Endothelial cell of umbilical vein (primary cell): ENCODE results near the gene CLSTN2. TPM values are rescaled to one million over a fixed set of nuclear protein-coding genes. Genes with fewer than 3 reads are reported as not detected.

Source experiments
- BruUV-seq: library from RNA; stranded (reverse); fragments of 400-500 nt; replicated peaks from 2 replicates; lab custom pipeline; 2021; lab: Mats Ljungman, UMichigan
- CTCF ChIA-PET: fragments of 300-600, 350-600 bp; sonication (Branson Sonifier 250); formaldehyde crosslinking; loops from one replicate; lab custom pipeline; 2021; ENCODE audit warnings: antibody characterized with exemption, inconsistent platforms; lab: Charles Lee
- POLR2A ChIA-PET: fragments of 300-600, 350-600 bp; sonication (Branson Sonifier 250); formaldehyde crosslinking; loops from one replicate; lab custom pipeline; 2021; ENCODE audit warnings: antibody characterized with exemption, inconsistent platforms; lab: Charles Lee
- DNase-seq: peaks from one replicate; pipeline ENCODE4 v3.0.0-alpha.2; 2011; ENCODE audit warnings: low read depth, low spot score
- FAIRE-seq: peaks from 2 replicates; lab custom pipeline; 2011; peaks lifted over from hg19 to GRCh38; lab: Jason Lieb, UNC
- H2AFZ ChIP-seq: 2 replicates; pipeline ENCODE4 v1.6.0; 2012; ENCODE audit warnings: low read depth, low read length, control low read depth, inconsistent platforms
- H3K27ac ChIP-seq: 2 replicates; pipeline ENCODE4 v1.5.1; 2011; ENCODE audit warnings: low read depth, mild to moderate bottlenecking, control low read depth, low read length, moderate library complexity; ENCODE audit not compliant: insufficient read depth
- H3K27me3 ChIP-seq, 2 experiments: 2 replicates each; pipeline versions ENCODE4 v1.6.0 to v1.6.1; 2011; ENCODE audit warnings: low read length in 2 of 2, mixed read lengths in 1 of 2; ENCODE audit not compliant: control insufficient read depth in 2 of 2, insufficient read depth in 2 of 2
- H3K36me3 ChIP-seq, 2 experiments: 2 replicates in 1 of 2; 3 replicates in 1 of 2; pipeline ENCODE4 v1.5.1; 2011; ENCODE audit warnings: low read length in 2 of 2, mild to moderate bottlenecking in 1 of 2, moderate library complexity in 1 of 2; ENCODE audit not compliant: control insufficient read depth in 2 of 2, insufficient read depth in 2 of 2; ENCODE audit errors: extremely low read depth in 1 of 2
- H3K4me1 ChIP-seq: 3 replicates; pipeline ENCODE4 v1.5.1; 2011; ENCODE audit warnings: mild to moderate bottlenecking, low read length; ENCODE audit not compliant: control insufficient read depth, insufficient read depth; ENCODE audit errors: extremely low read depth
- H3K4me2 ChIP-seq: 2 replicates; pipeline ENCODE4 v1.6.1; 2011; ENCODE audit warnings: low read length, control low read depth, mixed read lengths; ENCODE audit not compliant: insufficient read depth
- H3K4me3 ChIP-seq, 3 experiments: fragments of 200-600 bp in 1 of 3; sonication (generic), shearing (Covaris generic) in 1 of 3; replicated peaks in 1 of 3; 2 replicates each; pipeline ENCODE4 v1.5.1; 2011 to 2016; ENCODE audit warnings: control low read depth in 3 of 3, low read length in 3 of 3, mild to moderate bottlenecking in 2 of 3, inconsistent platforms in 1 of 3, low read depth in 1 of 3, moderate library complexity in 1 of 3; ENCODE audit not compliant: insufficient read depth in 1 of 3
- H3K79me2 ChIP-seq: 2 replicates; pipeline ENCODE4 v1.6.0; 2012; ENCODE audit warnings: low read length, inconsistent platforms; ENCODE audit not compliant: control insufficient read depth, insufficient read depth
- H3K9ac ChIP-seq: replicated peaks from 2 replicates; pipeline ENCODE3; 2011; ENCODE audit warnings: low read length, control low read depth; ENCODE audit not compliant: insufficient read depth; ENCODE audit errors: extremely low read depth
- H3K9me1 ChIP-seq: replicated peaks from 3 replicates; pipeline ENCODE4 v1.6.0; 2011; ENCODE audit warnings: mild to moderate bottlenecking, low read length; ENCODE audit not compliant: control insufficient read depth, insufficient read depth; ENCODE audit errors: extremely low read depth
- H3K9me3 ChIP-seq: replicated peaks from 2 replicates; pipeline ENCODE4 v1.5.1; 2012; ENCODE audit warnings: low read length, inconsistent platforms; ENCODE audit not compliant: control insufficient read depth, insufficient read depth
- H4K20me1 ChIP-seq: replicated peaks from 2 replicates; pipeline ENCODE3; 2011; ENCODE audit warnings: mild to moderate bottlenecking, low read length; ENCODE audit not compliant: control insufficient read depth, insufficient read depth; ENCODE audit errors: extremely low read depth
- FOS ChIP-seq: IDR thresholded peaks from 2 replicates; pipeline ENCODE4 v1.6.1; 2011; ENCODE audit warnings: mild to moderate bottlenecking, low read length, moderate library complexity, borderline replicate concordance; ENCODE audit not compliant: insufficient read depth
- GATA2 ChIP-seq: IDR thresholded peaks from 2 replicates; pipeline ENCODE4 v1.7.0; 2011; ENCODE audit warnings: low read depth, mild to moderate bottlenecking, moderate library complexity, mixed read lengths, low read length; ENCODE audit not compliant: insufficient read length, insufficient read depth
- JUN ChIP-seq: IDR thresholded peaks from 2 replicates; pipeline ENCODE4 v1.6.1; 2011; ENCODE audit warnings: borderline replicate concordance, low read depth; ENCODE audit not compliant: insufficient read length, insufficient read depth
- MAX ChIP-seq: IDR thresholded peaks from 2 replicates; pipeline ENCODE4 v1.6.1; 2011; ENCODE audit not compliant: insufficient read depth, insufficient read length
- MYC ChIP-seq: IDR thresholded peaks from one replicate; pipeline ENCODE4 v1.6.1; 2011; ENCODE audit warnings: mild to moderate bottlenecking, low read depth, low read length
- POLR2A ChIP-seq: IDR thresholded peaks from 2 replicates; pipeline ENCODE4 v1.6.1; 2012; ENCODE audit warnings: low read depth, mild to moderate bottlenecking, control low read depth, low read length
- POLR2AphosphoS5 ChIP-seq: IDR thresholded peaks from 2 replicates; pipeline ENCODE4 v1.6.1; 2012; ENCODE audit warnings: low read depth, mild to moderate bottlenecking, control low read depth, low read length, moderate library complexity; ENCODE audit not compliant: insufficient read depth
- dilution Hi-C: fragments of 300-500 bp; cut with MboI; formaldehyde crosslinking; loops from one replicate; pipeline ENCODE4 v1.15.0; 2019; ENCODE audit warnings: low sequenced_read_pairs; ENCODE audit not compliant: extremely low pct_ligation_motif_present
- intact Hi-C: fragments of 100-400 bp; cut with micrococcal nuclease; formaldehyde crosslinking; loops from one replicate; pipeline ENCODE4 v1.10.0; 2022
- polyA plus RNA-seq, 4 experiments: library from polyadenylated mRNA; depleted of rRNA in 3 of 4; stranded (reverse) in 3 of 4; unstranded in 1 of 4; fragments of >200 nt; gene quantifications; 2 replicates each; pipeline versions ENCODE4 v1.2.1 to v1.2.3, GENCODE V29; 2011 to 2012; ENCODE audit warnings: missing spikeins in 1 of 4
- total RNA-seq: library from RNA; stranded (reverse); gene quantifications from 2 replicates; pipeline ENCODE4 v1.2.3, GENCODE V29; 2021
- TF ChIP-seq, protein P1 (sequence below), 2 donors: IDR thresholded peaks; 1 replicate in 1 of 2; 2 replicates in 1 of 2; pipeline ENCODE4 v1.5.1; 2011; ENCODE audit warnings: low read length in 2 of 2, mild to moderate bottlenecking in 2 of 2, moderate library complexity in 2 of 2, control low read depth in 1 of 2, inconsistent platforms in 1 of 2, low read depth in 1 of 2; ENCODE audit not compliant: insufficient read depth in 1 of 2; ENCODE audit errors: extremely low read depth in 1 of 2

The CLSTN2 gene
- total and polyA plus RNA-seq, 2 donors (not counting 3 experiments of a cell fraction or from before 2014, with no cell fraction given): 0.26 to 0.38 TPM

- ChIA-PET POLR2A (no interaction called here), CTCF (no interaction called here)
- H3K4me1 ChIP-seq: no peaks in the 10 kb centered on the region
- no peaks in the 10 kb centered on the region for H3K9me1 ChIP-seq
- dilution Hi-C loops: no loop called here
- FAIRE-seq: no peak
- no peaks in the 10 kb centered on the region for H3K9me3 ChIP-seq
- intact Hi-C loops: no loop called here
- H3K4me2 ChIP-seq: no peak overlapping the region
- DNase-seq: no peak
- H3K27me3 ChIP-seq: no peaks in the 10 kb centered on the region
- no peak overlapping the region for H3K4me3 ChIP-seq
- H3K27ac ChIP-seq: no peak overlapping the region
- no peaks in the 10 kb centered on the region for H3K36me3 ChIP-seq
- no peaks in the 10 kb centered on the region for H3K79me2 ChIP-seq
- no peak overlapping the region for H2AFZ ChIP-seq
- no TSS peak for BruUV-seq
- TF ChIP-seq POLR2AphosphoS5 (no peak), MYC (no peak), POLR2A (no peak), MAX (no peak), JUN (no peak), FOS (no peak), GATA2 (no peak)
- TF ChIP-seq, protein P1, sequence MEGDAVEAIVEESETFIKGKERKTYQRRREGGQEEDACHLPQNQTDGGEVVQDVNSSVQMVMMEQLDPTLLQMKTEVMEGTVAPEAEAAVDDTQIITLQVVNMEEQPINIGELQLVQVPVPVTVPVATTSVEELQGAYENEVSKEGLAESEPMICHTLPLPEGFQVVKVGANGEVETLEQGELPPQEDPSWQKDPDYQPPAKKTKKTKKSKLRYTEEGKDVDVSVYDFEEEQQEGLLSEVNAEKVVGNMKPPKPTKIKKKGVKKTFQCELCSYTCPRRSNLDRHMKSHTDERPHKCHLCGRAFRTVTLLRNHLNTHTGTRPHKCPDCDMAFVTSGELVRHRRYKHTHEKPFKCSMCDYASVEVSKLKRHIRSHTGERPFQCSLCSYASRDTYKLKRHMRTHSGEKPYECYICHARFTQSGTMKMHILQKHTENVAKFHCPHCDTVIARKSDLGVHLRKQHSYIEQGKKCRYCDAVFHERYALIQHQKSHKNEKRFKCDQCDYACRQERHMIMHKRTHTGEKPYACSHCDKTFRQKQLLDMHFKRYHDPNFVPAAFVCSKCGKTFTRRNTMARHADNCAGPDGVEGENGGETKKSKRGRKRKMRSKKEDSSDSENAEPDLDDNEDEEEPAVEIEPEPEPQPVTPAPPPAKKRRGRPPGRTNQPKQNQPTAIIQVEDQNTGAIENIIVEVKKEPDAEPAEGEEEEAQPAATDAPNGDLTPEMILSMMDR (IDR thresholded peaks at IDR 0.05; ENCODE audit: extremely low read depth in 1 of 2, insufficient read depth in 1 of 2, low read depth in 1 of 2, low read length in 2 of 2): no peak
- no peaks in the 10 kb centered on the region for H4K20me1 ChIP-seq
- no peak overlapping the region for H3K9ac ChIP-seq
Measured at GRCh38 chr3:140427786-140428185, 492.8 kb downstream of the CLSTN2 start.
